SK-N-SH (cell line): Measurements from ENCODE around the gene METTL14. TPM values are rescaled to one million over a fixed set of nuclear protein-coding genes. Genes with fewer than 3 reads are reported as not detected.

Experiments
- CTCF ChIA-PET: fragments of 300-600, 350-600 bp; formaldehyde crosslinking; extraction: SDS; loops from one replicate; lab custom pipeline; 2021; lab: Yijun Ruan, JAX
- POLR2A ChIA-PET: fragments of 350-600 bp; sonication (Branson Sonifier 250); formaldehyde crosslinking; extraction: SDS; loops from one replicate; lab custom pipeline; 2020; ENCODE audit warnings: antibody characterized with exemption, inconsistent platforms; lab: Yijun Ruan, JAX
- DNase-seq: peaks from one replicate; pipeline ENCODE4 v3.0.0; 2012
- H2AFZ ChIP-seq: fragments of 200-600 bp; sonication (generic); 2 replicates; pipeline ENCODE4 v1.8.1; 2016; ENCODE audit warnings: antibody characterized with exemption, mild to moderate bottlenecking, low read depth
- H3F3A ChIP-seq: fragments of 200-600 bp; sonication (generic); replicated peaks from 2 replicates; pipeline ENCODE3; 2016; ENCODE audit warnings: antibody characterized with exemption, mild to moderate bottlenecking; ENCODE audit not compliant: insufficient read depth
- H3K27ac ChIP-seq, 2 experiments: fragments of 200-500 bp in 1 of 2; fragments of 200-600 bp in 1 of 2; sonication (Bioruptor generic) in 1 of 2; sonication (generic), shearing (Covaris generic) in 1 of 2; 2 replicates each; pipeline versions ENCODE4 v1.5.1 to v1.6.1; 2014 to 2016; ENCODE audit warnings: low read depth in 2 of 2, inconsistent platforms in 1 of 2, low read length in 1 of 2, mild to moderate bottlenecking in 1 of 2, mixed read lengths in 1 of 2
- H3K27me3 ChIP-seq: fragments of 200-600 bp; sonication (generic), shearing (Covaris generic); 2 replicates; pipeline ENCODE4 v1.6.1; 2016; ENCODE audit warnings: mixed run types; ENCODE audit not compliant: insufficient read depth
- H3K36me3 ChIP-seq, 2 experiments: fragments of 200-500 bp in 1 of 2; fragments of 200-600 bp in 1 of 2; sonication (Bioruptor generic) in 1 of 2; sonication (generic) in 1 of 2; replicated peaks in 1 of 2; 2 replicates each; pipeline versions ENCODE3 to v1.5.1; 2014 to 2016; ENCODE audit warnings: low read length in 1 of 2, mild to moderate bottlenecking in 1 of 2; ENCODE audit not compliant: insufficient read depth in 2 of 2, control insufficient read depth in 1 of 2
- H3K4me1 ChIP-seq, 2 experiments: fragments of 200-500 bp in 1 of 2; fragments of 200-600 bp in 1 of 2; sonication (Bioruptor generic) in 1 of 2; sonication (generic), shearing (Covaris generic) in 1 of 2; 2 replicates each; pipeline versions ENCODE4 v1.5.1 to v1.6.1; 2014 to 2016; ENCODE audit warnings: low read depth in 1 of 2, low read length in 1 of 2, mixed run types in 1 of 2; ENCODE audit not compliant: insufficient read depth in 2 of 2, control insufficient read depth in 1 of 2
- H3K4me2 ChIP-seq: fragments of 200-600 bp; sonication (generic), shearing (Covaris generic); 2 replicates; pipeline ENCODE4 v1.6.1; 2017; ENCODE audit warnings: mixed run types
- H3K4me3 ChIP-seq, 2 experiments: fragments of 200-500 bp in 1 of 2; fragments of 200-600 bp in 1 of 2; sonication (Bioruptor generic) in 1 of 2; sonication (generic), shearing (Covaris generic) in 1 of 2; 2 replicates each; pipeline versions ENCODE4 v1.5.1 to v1.8.1; 2014 to 2016; ENCODE audit warnings: low read depth in 2 of 2, inconsistent platforms in 1 of 2, low read length in 1 of 2, mild to moderate bottlenecking in 1 of 2, mixed read lengths in 1 of 2, moderate library complexity in 1 of 2
- H3K79me2 ChIP-seq: fragments of 200-600 bp; sonication (generic); 2 replicates; pipeline ENCODE4 v1.8.1; 2017; ENCODE audit warnings: mild to moderate bottlenecking; ENCODE audit not compliant: insufficient read depth
- H3K9ac ChIP-seq: fragments of 200-600 bp; sonication (generic); 2 replicates; pipeline ENCODE4 v1.6.1; 2017; ENCODE audit warnings: mixed run types
- H3K9me2 ChIP-seq: fragments of 200-600 bp; sonication (generic); 2 replicates; pipeline ENCODE4 v1.6.1; 2017; ENCODE audit warnings: mixed run types
- H3K9me3 ChIP-seq: fragments of 200-600 bp; sonication (generic); 2 replicates; pipeline ENCODE4 v1.6.1; 2017; ENCODE audit warnings: mixed run types, mild to moderate bottlenecking, moderate library complexity
- H4K20me1 ChIP-seq: fragments of 200-600 bp; sonication (generic); 2 replicates; pipeline ENCODE4 v1.6.1; 2017; ENCODE audit warnings: mild to moderate bottlenecking, mixed run types; ENCODE audit not compliant: insufficient read depth
- CHD2 ChIP-seq: fragments of 150-350 bp; IDR thresholded peaks from 2 replicates; pipeline ENCODE4 v1.6.1; 2018; ENCODE audit warnings: low read length; ENCODE audit not compliant: partially characterized antibody
- ELF1 ChIP-seq: IDR thresholded peaks from 2 replicates; pipeline ENCODE4 v1.4.0; 2012
- EZH2phosphoT487 ChIP-seq: fragments of 200-600 bp; sonication (generic); IDR thresholded peaks from 2 replicates; pipeline ENCODE4 v1.6.1; 2017; ENCODE audit warnings: low read depth, mixed run types, mild to moderate bottlenecking, antibody characterized with exemption, moderate library complexity, borderline replicate concordance
- FOSL2 ChIP-seq: IDR thresholded peaks from 2 replicates; pipeline ENCODE4 v1.4.0; 2012; ENCODE audit warnings: low read depth, mild to moderate bottlenecking, moderate library complexity, borderline replicate concordance
- FOXJ3 ChIP-seq: sonication (generic); formaldehyde crosslinking; IDR thresholded peaks from 2 replicates; pipeline ENCODE4 v1.5.1; 2020; ENCODE audit warnings: mild to moderate bottlenecking, missing genetic modification reagents
- FOXM1 ChIP-seq: IDR thresholded peaks from 2 replicates; pipeline ENCODE4 v1.4.0; 2012; ENCODE audit warnings: low read depth, mild to moderate bottlenecking
- GABPA ChIP-seq: IDR thresholded peaks from 2 replicates; pipeline ENCODE4 v1.4.0; 2012; ENCODE audit warnings: low read depth, mild to moderate bottlenecking
- GATA2 ChIP-seq: sonication (generic); formaldehyde crosslinking; IDR thresholded peaks from 2 replicates; pipeline ENCODE4 v1.5.0; 2020; ENCODE audit warnings: mild to moderate bottlenecking, missing genetic modification reagents
- JUND ChIP-seq: IDR thresholded peaks from 2 replicates; pipeline ENCODE4 v1.4.0; 2012
- MEF2A ChIP-seq: IDR thresholded peaks from 2 replicates; pipeline ENCODE4 v1.4.0; 2012; ENCODE audit warnings: low read depth, borderline replicate concordance
- POLR2AphosphoS5 ChIP-seq: IDR thresholded peaks from 2 replicates; pipeline ENCODE4 v1.6.1; 2012; ENCODE audit warnings: low read depth, low read length
- RAD21 ChIP-seq: IDR thresholded peaks from 2 replicates; pipeline ENCODE4 v1.6.1; 2012; ENCODE audit warnings: mild to moderate bottlenecking, low read length
- RCOR1 ChIP-seq: fragments of 150-350 bp; IDR thresholded peaks from 2 replicates; pipeline ENCODE4 v1.6.1; 2017; ENCODE audit warnings: antibody characterized with exemption, low read length
- RFX5 ChIP-seq: IDR thresholded peaks from 2 replicates; pipeline ENCODE4 v1.6.1; 2012; ENCODE audit warnings: mild to moderate bottlenecking, improper control_type of control experiment, low read length
- SIN3A ChIP-seq: IDR thresholded peaks from 2 replicates; pipeline ENCODE4 v1.6.1; 2012; ENCODE audit warnings: low read depth, mild to moderate bottlenecking, low read length, moderate library complexity, borderline replicate concordance
- TAF1 ChIP-seq: IDR thresholded peaks from 2 replicates; pipeline ENCODE4 v1.6.1; 2012; ENCODE audit warnings: low read depth, mild to moderate bottlenecking, low read length, moderate library complexity, borderline replicate concordance
- TEAD4 ChIP-seq: IDR thresholded peaks from 2 replicates; pipeline ENCODE4 v1.4.0; 2012; ENCODE audit warnings: mild to moderate bottlenecking, borderline replicate concordance; ENCODE audit not compliant: insufficient read depth
- WGBS: methylation state at CpG from one replicate; pipeline ENCODE4 v1.1.6; 2017; ENCODE audit warnings: low lambda C conversion rate; 5-methylcytosine and 5-hydroxymethylcytosine counted together
- polyA plus RNA-seq, 3 experiments: library from polyadenylated mRNA; depleted of rRNA; stranded (reverse); fragments of >200 nt; gene quantifications; 2 replicates each; pipeline ENCODE4 v1.2.3, GENCODE V29; 2012
- TF ChIP-seq, protein P1 (sequence below): IDR thresholded peaks from 2 replicates; pipeline ENCODE4 v1.4.0; 2012; ENCODE audit warnings: low read depth
- TF ChIP-seq, protein P2 (sequence below): fragments of 150-350 bp; IDR thresholded peaks from 2 replicates; pipeline ENCODE4 v1.6.1; 2016; ENCODE audit warnings: mild to moderate bottlenecking, low read depth, low read length
- TF ChIP-seq, protein P3 (sequence below): IDR thresholded peaks from 2 replicates; pipeline ENCODE4; 2012

The METTL14 gene
- polyA plus RNA-seq, 1 of the 3 experiments (the other 2 are of a cell fraction), result 11.0 TPM

DNA sequence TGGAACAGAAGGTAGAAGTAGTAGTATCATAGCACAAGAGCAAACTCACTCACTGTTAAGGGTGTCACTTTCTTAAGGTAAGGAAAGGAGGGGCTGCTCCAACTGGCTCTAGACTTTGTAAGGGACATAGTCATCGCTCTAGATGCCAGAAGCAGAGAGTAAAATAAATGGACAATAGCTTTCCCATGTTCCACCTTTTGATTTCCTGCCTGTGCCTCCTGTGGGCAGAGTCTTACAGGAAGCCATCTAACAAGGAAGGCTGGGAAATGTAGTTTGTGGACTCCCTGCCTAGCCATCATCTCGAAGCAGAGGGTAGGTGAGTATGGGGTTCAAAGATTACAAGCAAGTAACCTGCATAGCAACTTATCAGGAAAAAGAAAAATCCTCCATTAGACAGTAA, 1.7 kb upstream of the METTL14 start:
- Histone ChIP-seq H3K79me2 (peaks cover 29% of the 10 kb centered on the region), H3K9ac (no peak overlapping the region), H3F3A (peaks cover 7% of the 10 kb centered on the region), H2AFZ (peak overlapping the region; percentile 99; the same call in 1 of the 2 replicates), H3K36me3 (peaks cover 0 to under 1% of the 10 kb centered on the region in 2 experiments), H4K20me1 (no peaks in the 10 kb centered on the region; the same call in 1 of the 2 replicates), H3K27me3 (no peaks in the 10 kb centered on the region), H3K9me3 (no peaks in the 10 kb centered on the region), H3K4me3 (peak overlapping the region in 1 of 2 experiments; percentile 29; a peak in 1 of 4 replicates), H3K4me2 (no peak overlapping the region), H3K9me2 (no peaks in the 10 kb centered on the region), H3K27ac (peak overlapping the region in 1 of 2 experiments; percentile 58; a peak in 1 of 4 replicates), H3K4me1 (peaks cover 0 to 3% of the 10 kb centered on the region in 2 experiments; a peak in 1 of 4 replicates)
- 0% methylated on average over 2 of the region's 2 CpGs for WGBS
- no peak for TF ChIP-seq MEF2A
- 0 out of 2 replicates have a peak, but pooled peaks have one; percentile 23 for TF ChIP-seq POLR2AphosphoS5
- TF ChIP-seq GATA2 (CRISPR knock-in tag), result no peak
- TF ChIP-seq, protein P1, sequence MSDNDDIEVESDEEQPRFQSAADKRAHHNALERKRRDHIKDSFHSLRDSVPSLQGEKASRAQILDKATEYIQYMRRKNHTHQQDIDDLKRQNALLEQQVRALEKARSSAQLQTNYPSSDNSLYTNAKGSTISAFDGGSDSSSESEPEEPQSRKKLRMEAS, result no peak
- TF ChIP-seq ELF1, result 0 out of 2 replicates have a peak, but pooled peaks have one; percentile 40
- no peak for TF ChIP-seq FOSL2
- peak; percentile 77 for TF ChIP-seq GABPA
- TF ChIP-seq, protein P2, sequence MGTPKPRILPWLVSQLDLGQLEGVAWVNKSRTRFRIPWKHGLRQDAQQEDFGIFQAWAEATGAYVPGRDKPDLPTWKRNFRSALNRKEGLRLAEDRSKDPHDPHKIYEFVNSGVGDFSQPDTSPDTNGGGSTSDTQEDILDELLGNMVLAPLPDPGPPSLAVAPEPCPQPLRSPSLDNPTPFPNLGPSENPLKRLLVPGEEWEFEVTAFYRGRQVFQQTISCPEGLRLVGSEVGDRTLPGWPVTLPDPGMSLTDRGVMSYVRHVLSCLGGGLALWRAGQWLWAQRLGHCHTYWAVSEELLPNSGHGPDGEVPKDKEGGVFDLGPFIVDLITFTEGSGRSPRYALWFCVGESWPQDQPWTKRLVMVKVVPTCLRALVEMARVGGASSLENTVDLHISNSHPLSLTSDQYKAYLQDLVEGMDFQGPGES, result no peak
- TF ChIP-seq FOXM1, result no peak
- no peak for TF ChIP-seq EZH2phosphoT487
- TF ChIP-seq SIN3A, result no peak
- no peak for TF ChIP-seq RFX5
- TF ChIP-seq JUND, result no peak
- 0 out of 2 replicates have a peak, but pooled peaks have one; percentile 18 for TF ChIP-seq TAF1
- POLR2A ChIA-PET, result interaction anchor here (0.8 kb wide), 1 partner anchor 12 kb away, joined by 3 read pairs; no protein-coding TSS in a partner anchor
- CTCF ChIA-PET, result interaction anchor here (0.5 to 2.9 kb wide), 10 partner anchors 9 to 200 kb away, joined by 3 to 16 read pairs (median 3); no protein-coding TSS in a partner anchor
- peak; percentile 29 for DNase-seq

DNA sequence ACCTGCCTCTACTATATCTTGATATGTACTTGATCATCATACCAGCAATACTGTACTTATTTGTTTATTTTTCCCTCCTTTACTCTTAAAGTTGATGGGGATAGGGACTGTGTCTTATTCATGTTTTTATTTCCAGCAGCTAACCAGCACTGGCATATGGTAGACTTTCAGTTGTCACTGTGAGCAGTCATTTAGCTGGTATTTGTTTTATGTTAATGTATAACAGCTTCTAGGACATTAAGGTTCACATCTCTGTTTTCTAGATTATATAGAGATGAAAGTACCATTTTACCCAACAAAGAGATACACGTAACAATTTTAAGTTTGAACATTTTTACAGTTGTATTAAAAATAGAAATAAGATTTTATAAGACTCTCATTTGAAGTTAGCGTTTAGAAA, 17.9 kb downstream of the METTL14 start:
- Histone ChIP-seq H4K20me1 (no peaks in the 10 kb centered on the region), H2AFZ (no peak overlapping the region), H3K27me3 (no peaks in the 10 kb centered on the region), H3K9ac (no peak overlapping the region), H3F3A (peaks cover 7% of the 10 kb centered on the region), H3K36me3 (peaks cover 77 to 78% of the 10 kb centered on the region in 2 experiments), H3K79me2 (0 out of 2 replicates have a peak, but pooled peaks cover 3% of the 10 kb centered on the region), H3K4me2 (no peak overlapping the region), H3K4me1 (no peaks in the 10 kb centered on the region), H3K4me3 (no peak overlapping the region), H3K27ac (no peak overlapping the region), H3K9me2 (no peaks in the 10 kb centered on the region), H3K9me3 (no peaks in the 10 kb centered on the region)
- DNase-seq, result no peak
- TF ChIP-seq RAD21 (no peak), RFX5 (no peak), TEAD4 (no peak), CHD2 (no peak), RCOR1 (no peak), FOXJ3 (no peak), ELF1 (no peak), EZH2phosphoT487 (no peak)
- TF ChIP-seq, protein P3, sequence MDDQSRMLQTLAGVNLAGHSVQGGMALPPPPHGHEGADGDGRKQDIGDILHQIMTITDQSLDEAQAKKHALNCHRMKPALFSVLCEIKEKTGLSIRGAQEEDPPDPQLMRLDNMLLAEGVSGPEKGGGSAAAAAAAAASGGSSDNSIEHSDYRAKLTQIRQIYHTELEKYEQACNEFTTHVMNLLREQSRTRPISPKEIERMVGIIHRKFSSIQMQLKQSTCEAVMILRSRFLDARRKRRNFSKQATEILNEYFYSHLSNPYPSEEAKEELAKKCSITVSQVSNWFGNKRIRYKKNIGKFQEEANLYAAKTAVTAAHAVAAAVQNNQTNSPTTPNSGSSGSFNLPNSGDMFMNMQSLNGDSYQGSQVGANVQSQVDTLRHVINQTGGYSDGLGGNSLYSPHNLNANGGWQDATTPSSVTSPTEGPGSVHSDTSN, result no peak
- WGBS, result 75% methylated on average over 2 of the region's 2 CpGs
- ChIA-PET POLR2A (no interaction called here), CTCF (interaction anchor here (0.7 to 1.0 kb wide), 3 partner anchors 15 to 186 kb away, joined by 3 read pairs; no protein-coding TSS in a partner anchor)
